ENCODE results near the gene PNMT.
"Not testable (repeated sequence)": the region's sequence is repeated elsewhere in the genome, so short reads cannot be mapped to it uniquely, and the experiment has no call there.

Gene PNMT

GRCh38 chr17:39709319-39709997 lies 41.2 kb downstream of the PNMT start:
- DNase-seq (ENCODE audit: low read depth in 2 of 2), result no peak

GRCh38 chr17:39709998-39710964 lies 42.0 kb downstream of the PNMT start:
- DNase-seq (ENCODE audit: low read depth in 2 of 2), result no peak

DNA sequence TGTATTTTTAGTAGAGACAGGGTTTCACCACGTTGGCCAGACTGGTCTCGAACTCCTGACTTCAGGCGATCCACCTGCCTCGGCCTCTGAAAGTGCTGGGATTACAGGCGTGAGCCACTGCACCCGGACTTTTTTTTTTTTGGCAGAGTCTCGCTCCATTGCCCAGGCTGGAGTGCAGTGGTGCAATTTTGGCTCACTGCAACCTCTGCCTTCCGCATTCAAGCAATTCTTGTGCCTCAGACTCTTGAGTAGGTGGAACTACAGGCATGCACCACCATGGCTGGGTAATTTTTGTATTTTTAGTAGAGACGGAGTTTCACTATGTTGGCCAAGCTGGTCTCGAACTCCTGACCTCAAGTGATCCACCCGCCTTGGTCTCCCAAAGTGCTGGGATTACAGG lies 42.8 kb downstream of the PNMT start:
- DNase-seq (ENCODE audit: low read depth in 2 of 2), result not testable (repeated sequence)

GRCh38 chr17:39711851-39712250 lies 43.6 kb downstream of the PNMT start:
- no peak for DNase-seq (ENCODE audit: low read depth in 2 of 2)

DNA sequence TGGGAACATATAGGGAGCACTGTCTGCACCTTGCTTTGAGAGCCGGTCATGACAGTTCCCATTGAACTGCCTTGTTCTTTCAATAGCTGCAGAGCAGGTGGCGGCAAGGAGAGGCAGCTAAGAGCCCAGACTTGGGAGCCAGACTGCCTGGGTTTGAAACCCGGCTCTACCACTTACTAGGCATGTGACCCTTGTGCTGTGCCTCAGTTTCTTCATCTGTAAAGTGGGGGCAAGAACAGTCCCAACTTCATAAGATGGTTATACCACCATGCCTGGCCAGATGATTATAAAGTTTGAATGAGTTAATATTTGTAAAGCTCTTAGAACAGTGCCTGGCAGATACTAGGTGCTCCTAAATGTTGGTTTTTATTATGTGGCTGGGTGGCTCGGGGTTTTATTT lies 46.0 kb downstream of the PNMT start:
- DNase-seq (ENCODE audit: low read depth in 2 of 2), result no peak

DNA sequence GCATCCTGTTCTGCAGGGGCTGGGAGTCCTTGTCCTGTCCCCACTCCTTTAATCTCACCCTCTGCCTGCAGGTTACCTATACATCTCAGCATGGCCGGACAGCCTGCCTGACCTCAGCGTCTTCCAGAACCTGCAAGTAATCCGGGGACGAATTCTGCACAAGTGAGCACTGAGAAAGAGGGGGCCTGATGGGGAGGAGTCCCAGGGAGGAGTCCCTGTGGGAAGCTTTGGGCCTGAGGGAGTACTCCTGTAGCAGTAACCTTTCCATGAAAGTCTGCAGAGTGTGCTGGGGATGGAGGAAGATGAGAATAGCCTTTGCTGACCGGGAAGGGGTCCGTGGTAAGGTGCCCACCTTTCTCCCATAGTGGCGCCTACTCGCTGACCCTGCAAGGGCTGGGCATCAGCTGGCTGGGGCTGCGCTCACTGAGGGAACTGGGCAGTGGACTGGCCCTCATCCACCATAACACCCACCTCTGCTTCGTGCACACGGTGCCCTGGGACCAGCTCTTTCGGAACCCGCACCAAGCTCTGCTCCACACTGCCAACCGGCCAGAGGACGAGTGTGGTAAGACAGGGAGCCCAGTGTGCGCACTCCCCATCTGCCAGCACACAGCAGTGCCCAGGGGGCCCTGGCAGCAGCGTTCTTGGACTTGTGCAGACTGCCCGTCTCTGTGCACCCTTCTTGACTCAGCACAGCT lies 47.3 kb downstream of the PNMT start:
- DNase-seq (ENCODE audit: low read depth in 2 of 2), result no peak

GRCh38 chr17:39716073-39716818 lies 48.0 kb downstream of the PNMT start:
- no peak for DNase-seq (ENCODE audit: low read depth in 2 of 2)

- no peak for DNase-seq (ENCODE audit: low read depth in 2 of 2)
Measured at GRCh38 chr17:39716879-39717536, 48.8 kb downstream of the PNMT start.

DNA sequence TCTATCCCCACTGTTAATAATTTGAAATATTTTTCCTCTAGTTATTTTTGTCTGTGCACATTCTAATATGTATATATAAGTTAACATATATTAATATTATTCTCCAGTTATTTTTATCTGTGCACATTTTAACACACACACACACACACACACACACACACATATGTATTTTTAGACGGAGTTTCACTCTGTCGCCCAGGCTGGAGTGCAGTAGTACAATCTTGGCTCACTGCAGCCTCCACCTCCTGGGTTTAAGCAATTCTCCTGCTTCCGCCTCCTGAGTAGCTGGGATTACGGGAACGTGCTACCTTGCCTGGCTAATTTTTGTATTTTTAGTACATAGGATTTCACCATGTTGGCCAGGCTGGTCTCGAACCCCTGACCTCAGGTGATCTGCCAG lies 49.4 kb downstream of the PNMT start:
- DNase-seq (ENCODE audit: low read depth in 2 of 2), result no peak

- no peak for DNase-seq (ENCODE audit: low read depth in 2 of 2)
Measured at GRCh38 chr17:39719563-39720355, 51.5 kb downstream of the PNMT start.

All from stimulated activated CD8-positive, alpha-beta memory T cell treated with anti-CD3 and anti-CD28 coated beads, Interleukin-2, amount 100 ng/mL, for 48 hours (primary cell).